ENCODE results near the gene TBC1D2B. TPM values are rescaled to one million over a fixed set of nuclear protein-coding genes. Genes with fewer than 3 reads are reported as not detected.
"Not testable (repeated sequence)": the region's sequence is repeated elsewhere in the genome, so short reads cannot be mapped to it uniquely, and the experiment has no call there.

The TBC1D2B gene
- total RNA-seq, 1 experiment from 2014 or later: 9.9 TPM

GRCh38 chr15:77985031-77985930, 92.2 kb downstream of the TBC1D2B start:
- Histone ChIP-seq H3K4me3 (ENCODE audit: insufficient read depth, low read depth, low read length) (no peak overlapping the region), H3K36me3 (replicated peaks; ENCODE audit: control insufficient read depth, insufficient read depth, low read length) (no peaks in the 10 kb centered on the region), H3K27me3 (ENCODE audit: control insufficient read depth, insufficient read depth, low read length) (no peaks in the 10 kb centered on the region)
- DNase-seq: peak; percentile 44

- no peaks in the 10 kb centered on the region for H3K36me3 ChIP-seq (replicated peaks; ENCODE audit: control insufficient read depth, insufficient read depth, low read length)
- DNase-seq: peak; percentile 30
- H3K4me3 ChIP-seq (ENCODE audit: insufficient read depth, low read depth, low read length): no peak overlapping the region
- no peaks in the 10 kb centered on the region for H3K27me3 ChIP-seq (ENCODE audit: control insufficient read depth, insufficient read depth, low read length)
Observed at GRCh38 chr15:77984446-77984861, 93.1 kb downstream of the TBC1D2B start.

- DNase-seq: peak; percentile 65
- no peaks in the 10 kb centered on the region for H3K36me3 ChIP-seq (replicated peaks; ENCODE audit: control insufficient read depth, insufficient read depth, low read length)
- no peak overlapping the region for H3K4me3 ChIP-seq (ENCODE audit: insufficient read depth, low read depth, low read length)
- H3K27me3 ChIP-seq (ENCODE audit: control insufficient read depth, insufficient read depth, low read length): no peaks in the 10 kb centered on the region
Observed at GRCh38 chr15:77983708-77984445, 93.6 kb downstream of the TBC1D2B start.

GRCh38 chr15:77983091-77983707, 94.3 kb downstream of the TBC1D2B start:
- Histone ChIP-seq H3K27me3 (ENCODE audit: control insufficient read depth, insufficient read depth, low read length) (no peaks in the 10 kb centered on the region), H3K36me3 (replicated peaks; ENCODE audit: control insufficient read depth, insufficient read depth, low read length) (no peaks in the 10 kb centered on the region), H3K4me3 (ENCODE audit: insufficient read depth, low read depth, low read length) (no peak overlapping the region)
- DNase-seq: peak; percentile 16

GRCh38 chr15:77982127-77982490, 95.4 kb downstream of the TBC1D2B start:
- H3K27me3 ChIP-seq (ENCODE audit: control insufficient read depth, insufficient read depth, low read length): no peaks in the 10 kb centered on the region
- H3K4me3 ChIP-seq (ENCODE audit: insufficient read depth, low read depth, low read length): no peak overlapping the region
- no peaks in the 10 kb centered on the region for H3K36me3 ChIP-seq (replicated peaks; ENCODE audit: control insufficient read depth, insufficient read depth, low read length)
- DNase-seq: no peak

- no peak overlapping the region for H3K4me3 ChIP-seq (ENCODE audit: insufficient read depth, low read depth, low read length)
- no peaks in the 10 kb centered on the region for H3K36me3 ChIP-seq (replicated peaks; ENCODE audit: control insufficient read depth, insufficient read depth, low read length)
- DNase-seq: peak; percentile 18
Observed at GRCh38 chr15:77981281-77982126, 96.0 kb downstream of the TBC1D2B start.

GRCh38 chr15:77980674-77981073, 96.8 kb downstream of the TBC1D2B start:
- not testable (repeated sequence) for H3K4me3 ChIP-seq (ENCODE audit: insufficient read depth, low read depth, low read length); DNase-seq; H3K27me3 ChIP-seq (ENCODE audit: control insufficient read depth, insufficient read depth, low read length); H3K36me3 ChIP-seq (replicated peaks; ENCODE audit: control insufficient read depth, insufficient read depth, low read length)

More at GRCh38 chr15:77981281-77982126, 96.0 kb downstream of the TBC1D2B start:
- H3K27me3 ChIP-seq (ENCODE audit: control insufficient read depth, insufficient read depth, low read length): no peaks in the 10 kb centered on the region

- H3K36me3 ChIP-seq (replicated peaks; ENCODE audit: control insufficient read depth, insufficient read depth, low read length): no peaks in the 10 kb centered on the region
- H3K27me3 ChIP-seq (ENCODE audit: control insufficient read depth, insufficient read depth, low read length): no peaks in the 10 kb centered on the region
- no peak overlapping the region for H3K4me3 ChIP-seq (ENCODE audit: insufficient read depth, low read depth, low read length)
- peak; percentile 19 for DNase-seq
Observed at GRCh38 chr15:77980098-77980497, 97.4 kb downstream of the TBC1D2B start.

- DNase-seq: peak; percentile 31
- H3K27me3 ChIP-seq (ENCODE audit: control insufficient read depth, insufficient read depth, low read length); H3K36me3 ChIP-seq (replicated peaks; ENCODE audit: control insufficient read depth, insufficient read depth, low read length); H3K4me3 ChIP-seq (ENCODE audit: insufficient read depth, low read depth, low read length): not testable (repeated sequence)
Observed at GRCh38 chr15:77979157-77979556, 98.4 kb downstream of the TBC1D2B start.

GRCh38 chr15:77978759-77979145, 98.8 kb downstream of the TBC1D2B start:
- H3K36me3 ChIP-seq (replicated peaks; ENCODE audit: control insufficient read depth, insufficient read depth, low read length); DNase-seq; H3K4me3 ChIP-seq (ENCODE audit: insufficient read depth, low read depth, low read length); H3K27me3 ChIP-seq (ENCODE audit: control insufficient read depth, insufficient read depth, low read length): not testable (repeated sequence)

GRCh38 chr15:77977903-77978758, 99.4 kb downstream of the TBC1D2B start:
- not testable (repeated sequence) for H3K36me3 ChIP-seq (replicated peaks; ENCODE audit: control insufficient read depth, insufficient read depth, low read length); DNase-seq

GRCh38 chr15:77976760-77977525, 100.6 kb downstream of the TBC1D2B start:
- H3K27me3 ChIP-seq (ENCODE audit: control insufficient read depth, insufficient read depth, low read length); H3K4me3 ChIP-seq (ENCODE audit: insufficient read depth, low read depth, low read length); H3K36me3 ChIP-seq (replicated peaks; ENCODE audit: control insufficient read depth, insufficient read depth, low read length): not testable (repeated sequence)
- peak; percentile 23 for DNase-seq

More at GRCh38 chr15:77977903-77978758, 99.4 kb downstream of the TBC1D2B start:
- H3K27me3 ChIP-seq (ENCODE audit: control insufficient read depth, insufficient read depth, low read length); H3K4me3 ChIP-seq (ENCODE audit: insufficient read depth, low read depth, low read length): not testable (repeated sequence)

- H3K4me3 ChIP-seq (ENCODE audit: insufficient read depth, low read depth, low read length); DNase-seq; H3K36me3 ChIP-seq (replicated peaks; ENCODE audit: control insufficient read depth, insufficient read depth, low read length); H3K27me3 ChIP-seq (ENCODE audit: control insufficient read depth, insufficient read depth, low read length): not testable (repeated sequence)
Observed at GRCh38 chr15:77976095-77976450, 101.4 kb downstream of the TBC1D2B start.

Measured in H7 (cell line).